ENCODE data around the gene TMEM30A.

The TMEM30A gene

GRCh38 chr6:75262716-75263400 lies 21.7 kb downstream of the TMEM30A start:
- no peak for DNase-seq (ENCODE audit: low spot score)

GRCh38 chr6:75261299-75261698 lies 23.3 kb downstream of the TMEM30A start:
- no peak for DNase-seq (ENCODE audit: low spot score)

GRCh38 chr6:75257343-75258087 lies 27.1 kb downstream of the TMEM30A start:
- DNase-seq (ENCODE audit: low spot score) = no peak

- no peak for DNase-seq (ENCODE audit: low spot score)
These were observed 34.0 kb downstream of the TMEM30A start for GRCh38 chr6:75250552-75250951.

GRCh38 chr6:75249837-75250236 lies 34.8 kb downstream of the TMEM30A start:
- DNase-seq (ENCODE audit: low spot score) = no peak

GRCh38 chr6:75246386-75246785 lies 38.2 kb downstream of the TMEM30A start:
- DNase-seq (ENCODE audit: low spot score) = no peak

GRCh38 chr6:75244063-75244584 lies 40.5 kb downstream of the TMEM30A start:
- no peak for DNase-seq (ENCODE audit: low spot score)

GRCh38 chr6:75243333-75244062 lies 41.1 kb downstream of the TMEM30A start, which contains the start of gene COX7A2:
Gene COX7A2 (minus strand): TSS chr6:75243801. CDS start chr6:75243734, 67 bp downstream.
- DNase-seq (ENCODE audit: low spot score) = peak; percentile 97

- no peak for DNase-seq (ENCODE audit: low spot score)
These were observed 48.0 kb downstream of the TMEM30A start for GRCh38 chr6:75236630-75237029.

- DNase-seq (ENCODE audit: low spot score) = no peak
These were observed 49.3 kb downstream of the TMEM30A start for GRCh38 chr6:75235271-75235670.

GRCh38 chr6:75234126-75234865 lies 50.3 kb downstream of the TMEM30A start:
- DNase-seq (ENCODE audit: low spot score) = no peak

GRCh38 chr6:75233092-75233615 lies 51.4 kb downstream of the TMEM30A start:
- no peak for DNase-seq (ENCODE audit: low spot score)

GRCh38 chr6:75230484-75231325 lies 53.9 kb downstream of the TMEM30A start:
- no peak for DNase-seq (ENCODE audit: low spot score)

GRCh38 chr6:75224303-75224926 lies 60.2 kb downstream of the TMEM30A start:
- DNase-seq (ENCODE audit: low spot score) = no peak

GRCh38 chr6:75223428-75223827 lies 61.2 kb downstream of the TMEM30A start:
- DNase-seq (ENCODE audit: low spot score) = no peak

GRCh38 chr6:75222261-75222660 lies 62.3 kb downstream of the TMEM30A start:
- no peak for DNase-seq (ENCODE audit: low spot score)

- DNase-seq (ENCODE audit: low spot score) = no peak
These were observed 63.5 kb downstream of the TMEM30A start for GRCh38 chr6:75221116-75221515.

GRCh38 chr6:75220357-75220756 lies 64.2 kb downstream of the TMEM30A start:
- no peak for DNase-seq (ENCODE audit: low spot score)

- no peak for DNase-seq (ENCODE audit: low spot score)
These were observed 65.3 kb downstream of the TMEM30A start for GRCh38 chr6:75219263-75219662.

- no peak for DNase-seq (ENCODE audit: low spot score)
These were observed 67.4 kb downstream of the TMEM30A start for GRCh38 chr6:75217193-75217592.
